Spleen (tissue), 7 donors: ENCODE data around the gene SMG7.

ENCODE experiments used
- CTCF ChIP-seq, 11 experiments: fragments of 200-600 bp in 7 of 11; fragments of 450-650 bp in 4 of 11; sonication (generic) in 4 of 11; IDR thresholded peaks in 8 of 11; conservative IDR thresholded peaks in 3 of 11; 1 replicate in 7 of 11; 2 replicates in 4 of 11; pipeline versions ENCODE4 v1.4.0 to v1.8.0; 2016 to 2021; ENCODE audit warnings: antibody characterized with exemption in 11 of 11, inconsistent platforms in 4 of 11, mild to moderate bottlenecking in 1 of 11
- POLR2A ChIP-seq, 3 donors: fragments of 450-650 bp; IDR thresholded peaks; one replicate each; pipeline ENCODE4 v1.5.1; 2017; ENCODE audit warnings: antibody characterized with exemption in 3 of 3, mild to moderate bottlenecking in 1 of 3
- donor health status: DM: no; HTN: no; CAD: no; lungs with moderate emphysema.
- donor health status: DM: no; HTN: no; CAD: no.
- donor health status: DM: no; HTN: no; CAD: no.

GRCh38 chr1:183593356-183593755 lies 121.1 kb downstream of the SMG7 start:
- TF ChIP-seq POLR2A (IDR thresholded peaks at IDR 0.05) (no peak), CTCF (IDR thresholded peaks at IDR 0.05 in 8 of 11, conservative IDR thresholded peaks at IDR 0.05 in 3 of 11) (no peak)
